Left colon (tissue), 2 donors: ENCODE measurements around the gene DCAF6. TPM values are rescaled to one million over a fixed set of nuclear protein-coding genes. Genes with fewer than 3 reads are reported as not detected.
"Not testable (repeated sequence)": the region's sequence is repeated elsewhere in the genome, so short reads cannot be mapped to it uniquely, and the experiment has no call there.

Experiments
- ATAC-seq: fragments of 200-7000 bp; cut with Tn5 transposase; one replicate; pipeline ENCODE4 v1.9.1; 2020; ENCODE audit warnings: mild to moderate bottlenecking, moderate library complexity
- DNase-seq, 2 donors: peaks; one replicate each; pipeline ENCODE4 v3.0.0-alpha.2; 2020
- intact Hi-C, 2 donors: fragments of 100-400 bp; cut with DNase I in 1 of 2; cut with micrococcal nuclease in 1 of 2; formaldehyde crosslinking; loops; one replicate each; pipeline versions ENCODE4 v1.11.2 to v1.14.0; 2022; cut with DNase I, micrococcal nuclease
- total RNA-seq, 2 donors: library from RNA; stranded (reverse); fragmentation: NEBNext Ultra II Directional; extraction: Animal tissue kit (Norgen Biotek cat#: 25700); gene quantifications; one replicate each; pipeline ENCODE4 v1.2.1, GENCODE V29; 2021
- donor health status: DM: no; HTN: no; CAD: no.
- donor health status: DM: yes; HTN: yes; CAD: no.

DCAF6 gene
- total RNA-seq, 2 donors from 2014 or later = 60.0 to 60.2 TPM

GRCh38 chr1:167997037-167997575 lies 60.6 kb downstream of the DCAF6 start:
- intact Hi-C loops = no loop called here
- no peak for DNase-seq
- no peak for ATAC-seq

GRCh38 chr1:167999877-168000276 lies 63.4 kb downstream of the DCAF6 start:
- intact Hi-C loops = no loop called here
- no peak for ATAC-seq

GRCh38 chr1:168000656-168001055 lies 64.2 kb downstream of the DCAF6 start:
- DNase-seq = no peak
- intact Hi-C loops = no loop called here
- no peak for ATAC-seq

More at GRCh38 chr1:167999877-168000276, 63.4 kb downstream of the DCAF6 start:
- no peak for DNase-seq

GRCh38 chr1:168001213-168001612 lies 64.7 kb downstream of the DCAF6 start:
- no peak for ATAC-seq
- DNase-seq = no peak
- intact Hi-C loops = no loop called here

- DNase-seq (no peak), ATAC-seq (no peak)
- intact Hi-C loops = no loop called here
Measured at GRCh38 chr1:168004531-168004930, 68.0 kb downstream of the DCAF6 start.

GRCh38 chr1:168005529-168005928 lies 69.0 kb downstream of the DCAF6 start:
- DNase-seq (no peak), ATAC-seq (no peak)
- intact Hi-C loops = no loop called here

- ATAC-seq (no peak), DNase-seq (no peak)
- intact Hi-C loops = no loop called here
Measured at GRCh38 chr1:168007691-168008090, 71.2 kb downstream of the DCAF6 start.

GRCh38 chr1:168008595-168008994 lies 72.1 kb downstream of the DCAF6 start:
- no peak for DNase-seq
- ATAC-seq = peak; percentile 74
- intact Hi-C loops = no loop called here

GRCh38 chr1:168009322-168009721 lies 72.8 kb downstream of the DCAF6 start:
- no peak for DNase-seq
- peak; percentile 49 for ATAC-seq
- intact Hi-C loops = no loop called here

- intact Hi-C loops = no loop called here
- no peak for DNase-seq
- ATAC-seq = no peak
Measured at GRCh38 chr1:168019407-168019806, 82.9 kb downstream of the DCAF6 start.

- ATAC-seq (peak; percentile 45), DNase-seq (no peak)
- intact Hi-C loops = no loop called here
Measured at GRCh38 chr1:168031198-168031597, 94.7 kb downstream of the DCAF6 start.

GRCh38 chr1:168031627-168032026 lies 95.1 kb downstream of the DCAF6 start:
- ATAC-seq (peak; percentile 81), DNase-seq (no peak)
- intact Hi-C loops = no loop called here

GRCh38 chr1:168032029-168032428 lies 95.5 kb downstream of the DCAF6 start:
- intact Hi-C loops = no loop called here
- ATAC-seq (no peak), DNase-seq (no peak)

GRCh38 chr1:168035345-168035744 lies 98.9 kb downstream of the DCAF6 start:
- intact Hi-C loops = no loop called here
- no peak for ATAC-seq
- DNase-seq = no peak

GRCh38 chr1:168042362-168042761 lies 105.9 kb downstream of the DCAF6 start:
- DNase-seq (no peak), ATAC-seq (no peak)
- intact Hi-C loops = no loop called here

GRCh38 chr1:168045311-168045710 lies 108.8 kb downstream of the DCAF6 start:
- no peak for DNase-seq
- ATAC-seq = no peak
- intact Hi-C loops = no loop called here

GRCh38 chr1:168050307-168050706 lies 113.8 kb downstream of the DCAF6 start:
- DNase-seq (no peak), ATAC-seq (no peak)
- intact Hi-C loops = no loop called here

- no peak for ATAC-seq
- DNase-seq = no peak
- intact Hi-C loops = no loop called here
Measured at GRCh38 chr1:168050880-168051279, 114.4 kb downstream of the DCAF6 start.

GRCh38 chr1:168053681-168054080 lies 117.2 kb downstream of the DCAF6 start:
- DNase-seq (no peak), ATAC-seq (no peak)
- intact Hi-C loops = no loop called here

GRCh38 chr1:168054117-168054516 lies 117.6 kb downstream of the DCAF6 start:
- ATAC-seq (no peak), DNase-seq (no peak)
- intact Hi-C loops = no loop called here

GRCh38 chr1:168056152-168056551 lies 119.7 kb downstream of the DCAF6 start:
- intact Hi-C loops, DNase-seq: not testable (repeated sequence)
- peak; percentile 54 for ATAC-seq
